Measurements from ENCODE around the gene USH1G. TPM values are rescaled to one million over a fixed set of nuclear protein-coding genes. Genes with fewer than 3 reads are reported as not detected.

Gene USH1G
- total and polyA plus RNA-seq, 2 of the 13 experiments (the other 11 are each of a cell fraction or from before 2014, with no cell fraction given) = 0.04 TPM; not detected in 1

- ChIA-PET CTCF (ENCODE audit: low intra/inter-chr PET ratio, low total read pairs) (no interaction called here), POLR2A (no interaction called here)
- Histone ChIP-seq H3K4me3 (replicated peaks in 1 of 3; ENCODE audit: insufficient read depth in 1 of 3, low read depth in 2 of 3, low read length in 3 of 3) (no peak overlapping the region), H2AFZ (ENCODE audit: low read length) (no peak overlapping the region), H3K4me1 (ENCODE audit: insufficient read depth, low read length) (peaks cover 44% of the 10 kb centered on the region), H3K9ac (ENCODE audit: insufficient read depth, low read depth, low read length) (no peak overlapping the region), H3K36me3 (replicated peaks in 1 of 2; ENCODE audit: control insufficient read depth in 1 of 2, insufficient read depth in 2 of 2, low read length in 2 of 2) (no peaks in the 10 kb centered on the region), H3K27me3 (ENCODE audit: control insufficient read depth in 1 of 2, insufficient read depth in 2 of 2, low read length in 2 of 2) (peaks cover 11 to 55% of the 10 kb centered on the region in 2 experiments; a peak in 4 of 5 replicates), H3K4me2 (ENCODE audit: low read depth, low read length) (no peak overlapping the region), H3K9me3 (ENCODE audit: low read length) (no peaks in the 10 kb centered on the region), H4K20me1 (ENCODE audit: insufficient read depth, low read length) (no peaks in the 10 kb centered on the region), H3K27ac (ENCODE audit: extremely low read length, insufficient read depth, low read length) (no peak overlapping the region), H3K79me2 (ENCODE audit: insufficient read depth, low read length) (no peaks in the 10 kb centered on the region)
- WGBS (ENCODE audit: low lambda C conversion rate) = 41% methylated on average over 9 of the region's 16 CpGs
- in situ Hi-C loops (cut with HindIII; ENCODE audit: extremely low pct_ligation_motif_present, low pct_unique_long_range_greater_than_20kb) (no loop called here), intact Hi-C loops (cut with micrococcal nuclease; ENCODE audit: unreplicated experiment) (no loop called here)
- no peak for ATAC-seq
- no peak for DNase-seq (ENCODE audit: low spot score)
- FAIRE-seq = no peak
- BruUV-seq (replicated peaks) = no TSS peak
- TF ChIP-seq ZNF607 (CRISPR knock-in tag; IDR thresholded peaks at IDR 0.05; ENCODE audit: borderline replicate concordance) = no peak
- peak; percentile 16; the same call in 1 of the 2 replicates for TF ChIP-seq ZNF687 (CRISPR knock-in tag; IDR thresholded peaks at IDR 0.05)
Observed at GRCh38 chr17:74879308-74879707, 43.7 kb downstream of the USH1G start.

DNA sequence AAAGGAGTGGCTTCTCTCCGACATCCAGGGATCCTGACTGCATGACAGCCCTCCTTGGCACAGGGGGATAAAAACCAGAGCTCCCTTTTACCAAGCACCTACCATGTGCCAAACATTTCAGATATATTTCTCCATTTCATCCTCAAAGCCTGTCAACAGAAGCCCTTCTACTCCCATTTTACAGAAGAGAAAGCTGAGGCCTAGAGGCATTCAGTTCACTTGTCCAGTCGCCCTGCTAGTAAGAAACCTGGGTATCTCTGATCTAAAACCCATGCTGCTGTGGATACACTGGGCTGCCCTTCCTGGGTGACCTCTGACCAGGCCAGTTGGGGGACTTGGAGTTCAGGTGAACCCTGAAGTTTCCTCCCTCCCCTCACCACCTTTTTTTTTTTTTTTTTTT is 44.4 kb downstream of the USH1G start:
- ChIA-PET POLR2A (interaction anchor here (2.0 kb wide), 1 partner anchor 129 kb away, joined by 6 read pairs; no protein-coding TSS in a partner anchor), CTCF (ENCODE audit: low intra/inter-chr PET ratio, low total read pairs) (no interaction called here)
- TF ChIP-seq ZNF629 (CRISPR knock-in tag; conservative IDR thresholded peaks at IDR 0.05) (peak; percentile 73), ZMYM3 (CRISPR knock-in tag; IDR thresholded peaks at IDR 0.05) (0 out of 2 replicates have a peak, but pooled peaks have one; percentile 12), ZNF891 (CRISPR knock-in tag; IDR thresholded peaks at IDR 0.05) (no peak)

More for the DNA sequence above, 44.4 kb downstream of the USH1G start:
- intact Hi-C loops (cut with micrococcal nuclease; ENCODE audit: unreplicated experiment) = no loop called here
- no peak overlapping the region for H2AFZ ChIP-seq (ENCODE audit: low read length)
- no peak overlapping the region for H3K4me3 ChIP-seq (replicated peaks in 1 of 3; ENCODE audit: insufficient read depth in 1 of 3, low read depth in 2 of 3, low read length in 3 of 3)
- H4K20me1 ChIP-seq (ENCODE audit: insufficient read depth, low read length) = no peaks in the 10 kb centered on the region
- H3K4me1 ChIP-seq (ENCODE audit: insufficient read depth, low read length) = peaks cover 51% of the 10 kb centered on the region
- H3K27me3 ChIP-seq (ENCODE audit: control insufficient read depth in 1 of 2, insufficient read depth in 2 of 2, low read length in 2 of 2) = peaks cover 7 to 50% of the 10 kb centered on the region in 2 experiments; a peak in 4 of 5 replicates
- no TSS peak for BruUV-seq (replicated peaks)
- H3K9ac ChIP-seq (ENCODE audit: insufficient read depth, low read depth, low read length) = no peak overlapping the region
- H3K4me2 ChIP-seq (ENCODE audit: low read depth, low read length) = no peak overlapping the region
- no peaks in the 10 kb centered on the region for H3K79me2 ChIP-seq (ENCODE audit: insufficient read depth, low read length)
- DNase-seq (ENCODE audit: low spot score) (no peak), ATAC-seq (no peak), FAIRE-seq (no peak)
- in situ Hi-C loops (cut with HindIII; ENCODE audit: extremely low pct_ligation_motif_present, low pct_unique_long_range_greater_than_20kb) = no loop called here
- H3K27ac ChIP-seq (ENCODE audit: extremely low read length, insufficient read depth, low read length) = no peak overlapping the region
- no peaks in the 10 kb centered on the region for H3K9me3 ChIP-seq (ENCODE audit: low read length)
- WGBS (ENCODE audit: low lambda C conversion rate) = 19% methylated on average over 2 of the region's 2 CpGs
- no peaks in the 10 kb centered on the region for H3K36me3 ChIP-seq (replicated peaks in 1 of 2; ENCODE audit: control insufficient read depth in 1 of 2, insufficient read depth in 2 of 2, low read length in 2 of 2)

All from HepG2 (cell line).